ENCODE measurements around the gene ASCC3. TPM values are rescaled to one million over a fixed set of nuclear protein-coding genes. Genes with fewer than 3 reads are reported as not detected.
"Not testable (repeated sequence)": the region's sequence is repeated elsewhere in the genome, so short reads cannot be mapped to it uniquely, and the experiment has no call there.

The ASCC3 gene
- total RNA-seq, 1 donor = 16.4 TPM

DNA sequence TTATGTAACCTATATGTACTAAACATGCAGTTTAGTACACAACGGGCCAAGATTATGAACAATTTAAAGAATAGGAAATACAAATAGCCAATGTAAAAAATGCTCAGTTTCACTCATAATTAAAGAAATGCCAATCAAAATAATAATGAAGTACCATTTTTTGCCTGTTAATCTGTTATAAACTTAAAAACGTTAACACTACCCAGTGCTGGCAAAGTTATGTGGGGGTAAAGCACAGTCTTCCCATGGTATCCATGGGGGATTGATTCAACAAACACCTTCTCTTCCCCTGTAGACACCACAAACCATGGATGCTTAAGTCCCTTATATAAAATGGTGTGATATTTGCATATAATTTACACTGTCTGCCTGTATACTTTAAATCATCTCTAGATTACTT lies 211.1 kb downstream of the ASCC3 start:
- no peak for DNase-seq (ENCODE audit: low read depth in 2 of 3, low spot score in 2 of 3)

DNA sequence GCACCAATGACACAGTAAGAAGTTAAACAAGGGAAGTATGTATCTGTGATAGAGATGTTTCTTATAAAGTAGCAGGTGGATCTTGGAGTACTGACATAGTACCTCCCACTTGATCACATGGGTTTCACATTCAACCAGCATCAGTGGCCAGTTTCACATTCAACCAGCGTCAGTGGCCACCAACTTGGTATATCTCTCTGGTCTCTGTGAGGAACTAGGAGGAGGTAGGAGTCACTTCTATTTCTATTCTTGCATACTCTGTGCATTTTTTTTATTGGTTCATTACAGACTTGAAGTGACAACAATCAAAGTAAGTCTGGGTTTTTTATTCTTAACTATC lies 216.1 kb downstream of the ASCC3 start:
- DNase-seq (ENCODE audit: low read depth in 2 of 3, low spot score in 2 of 3) = no peak

DNA sequence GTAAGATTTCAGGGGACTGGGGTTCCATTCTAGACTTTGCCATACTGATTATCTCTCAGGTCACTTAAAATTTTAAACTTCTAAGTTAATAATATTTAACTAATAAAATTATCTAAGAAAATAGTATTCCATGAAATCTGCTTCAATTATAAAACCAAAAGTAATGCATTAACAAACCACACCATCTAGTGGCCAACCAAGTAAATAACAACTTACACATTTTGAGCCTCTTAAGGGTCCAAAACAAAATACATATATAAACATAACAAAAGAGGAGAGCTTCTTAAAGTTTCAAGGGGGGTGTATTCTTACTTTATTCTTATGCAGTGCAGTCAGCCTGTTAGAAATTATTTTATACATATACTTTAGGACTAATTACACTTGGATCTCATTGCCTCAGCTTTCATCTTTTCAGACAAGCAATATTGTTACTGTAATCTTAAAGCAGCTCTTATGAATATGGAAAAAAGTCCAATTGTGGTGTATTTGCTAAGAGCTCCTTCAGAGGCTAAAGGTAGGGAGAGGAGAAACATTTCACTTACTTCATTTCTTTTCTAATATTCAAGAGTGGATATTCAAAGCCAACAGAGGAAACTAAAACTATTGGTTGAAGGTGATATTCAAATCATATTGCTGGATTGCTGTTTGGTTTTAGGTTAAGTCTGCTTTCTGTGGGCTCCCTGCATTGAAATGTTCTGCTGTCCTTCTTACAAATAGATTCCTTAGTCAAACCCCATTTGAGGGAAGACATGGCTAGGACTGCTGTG lies 216.7 kb downstream of the ASCC3 start:
- DNase-seq (ENCODE audit: low read depth in 2 of 3, low spot score in 2 of 3) = peak in 2 of 3 donors; percentile 12 to 41

DNA sequence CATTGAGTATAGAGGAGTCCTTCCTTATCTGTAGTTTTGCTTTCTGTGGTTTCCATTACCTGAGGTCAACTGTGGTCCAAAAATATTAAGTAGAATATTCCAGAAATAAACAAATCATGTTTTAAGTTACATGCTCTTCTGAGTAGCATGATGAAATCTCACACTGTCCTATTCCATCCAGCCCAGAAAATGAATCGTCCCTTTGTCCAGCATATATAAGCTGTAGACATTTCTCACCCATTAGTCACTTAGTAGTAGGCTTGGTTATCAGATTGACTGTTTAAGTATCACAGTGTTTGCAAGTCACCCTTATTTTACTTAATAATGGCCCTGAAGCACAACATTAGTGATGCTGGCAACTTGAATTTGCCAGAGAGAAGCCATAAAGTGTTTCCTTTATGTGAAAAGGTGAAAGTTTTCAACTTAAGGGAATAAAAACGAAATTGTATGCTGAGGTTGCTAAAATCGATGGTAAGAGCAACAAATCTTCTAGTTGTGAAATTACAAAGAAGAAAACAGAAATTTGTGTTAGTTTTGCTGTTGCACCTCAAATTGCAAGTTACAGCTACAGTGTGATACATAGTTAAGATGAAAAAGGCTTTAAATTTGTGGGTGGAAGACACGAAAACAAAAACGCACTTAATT lies 217.8 kb downstream of the ASCC3 start:
- DNase-seq (ENCODE audit: low read depth in 2 of 3, low spot score in 2 of 3) = no peak

DNA sequence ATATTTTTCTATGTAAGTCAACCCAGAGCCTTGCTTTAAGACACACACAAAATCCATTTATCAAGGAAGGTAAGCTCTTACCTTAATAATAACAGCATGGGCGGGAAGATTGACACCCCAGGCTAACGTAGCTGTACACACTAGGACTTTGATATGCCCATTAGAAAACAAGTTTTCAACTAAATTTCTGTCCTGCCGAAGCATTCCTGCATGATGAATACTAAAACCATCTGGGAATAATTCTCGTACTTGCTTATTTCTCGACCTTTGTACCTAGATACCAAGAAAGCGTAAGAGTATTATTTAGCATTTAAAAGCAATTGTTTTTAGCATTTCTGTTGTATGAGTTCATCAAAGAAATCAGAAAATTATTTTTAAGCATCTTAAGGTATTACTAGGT lies 218.9 kb downstream of the ASCC3 start:
- no peak for DNase-seq (ENCODE audit: low read depth in 2 of 3, low spot score in 2 of 3)

DNA sequence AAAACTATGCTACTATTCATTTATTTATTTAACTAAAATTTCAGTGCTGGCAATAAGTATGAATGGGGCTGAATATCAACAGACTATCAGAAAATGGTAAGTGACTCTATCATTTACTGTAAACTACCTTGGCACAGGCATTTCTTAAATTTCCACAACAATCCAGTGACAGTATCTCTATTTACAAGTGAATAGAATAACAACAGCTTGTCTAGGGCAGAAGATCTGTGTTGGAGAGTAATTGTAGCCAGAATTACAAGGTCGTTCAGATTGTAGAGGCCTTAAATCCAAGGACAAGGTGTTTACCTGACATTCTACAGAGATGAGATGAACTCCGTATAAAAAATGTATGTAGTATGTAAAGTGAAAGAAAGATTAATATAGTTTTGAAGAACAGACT lies 222.6 kb downstream of the ASCC3 start:
- no peak for DNase-seq (ENCODE audit: low read depth in 2 of 3, low spot score in 2 of 3)

DNA sequence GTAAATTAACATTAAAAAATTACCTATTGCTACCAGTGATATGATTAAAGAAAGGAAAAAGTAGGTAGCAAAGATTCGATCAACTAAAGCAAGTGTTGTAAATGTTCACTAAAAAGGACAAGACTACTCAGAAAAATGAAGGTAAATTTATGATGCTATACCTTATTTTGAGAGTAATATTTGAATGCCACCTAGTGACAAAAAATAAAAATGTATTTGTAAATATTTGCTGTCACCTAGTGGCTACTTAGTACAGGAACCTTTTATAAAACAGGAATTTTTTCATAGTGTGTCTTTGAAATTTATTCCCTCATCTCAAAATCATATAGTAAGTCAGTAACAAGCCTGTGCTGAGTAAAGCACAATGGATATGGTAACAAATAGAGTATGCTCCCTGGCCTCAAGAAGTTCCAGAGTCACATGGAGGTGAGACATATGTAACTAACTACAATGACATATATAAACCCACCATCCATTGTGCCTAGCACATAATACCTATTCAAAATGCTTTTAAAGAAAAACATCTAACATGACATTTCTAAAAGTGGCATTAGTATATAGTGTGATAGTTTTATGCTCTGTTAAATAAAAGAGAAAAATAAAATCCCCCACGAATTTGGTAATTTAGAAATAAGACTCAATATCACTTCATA lies 223.3 kb downstream of the ASCC3 start:
- peak in 2 of 3 donors; percentile 19 to 62 for DNase-seq (ENCODE audit: low read depth in 2 of 3, low spot score in 2 of 3)

DNA sequence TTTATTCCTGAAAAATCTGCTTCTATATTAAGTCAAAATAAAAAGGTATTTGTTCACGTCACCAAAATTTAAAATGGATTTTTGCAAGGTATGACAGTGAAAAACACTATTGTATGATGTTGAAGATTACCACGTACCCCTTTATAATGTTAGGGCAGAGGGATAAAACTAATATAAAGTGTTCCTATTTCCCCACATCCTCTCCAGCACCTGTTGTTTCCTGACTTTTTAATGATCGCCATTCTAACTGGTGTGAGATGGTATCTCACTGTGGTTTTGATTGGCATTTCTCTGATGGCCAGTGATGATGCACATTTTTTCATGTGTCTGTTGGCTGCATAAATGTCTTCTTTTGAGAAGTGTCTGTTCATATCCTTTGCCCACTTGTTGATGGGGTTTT lies 240.0 kb downstream of the ASCC3 start:
- DNase-seq (ENCODE audit: low read depth in 2 of 3, low spot score in 2 of 3) = not testable (repeated sequence)

DNA sequence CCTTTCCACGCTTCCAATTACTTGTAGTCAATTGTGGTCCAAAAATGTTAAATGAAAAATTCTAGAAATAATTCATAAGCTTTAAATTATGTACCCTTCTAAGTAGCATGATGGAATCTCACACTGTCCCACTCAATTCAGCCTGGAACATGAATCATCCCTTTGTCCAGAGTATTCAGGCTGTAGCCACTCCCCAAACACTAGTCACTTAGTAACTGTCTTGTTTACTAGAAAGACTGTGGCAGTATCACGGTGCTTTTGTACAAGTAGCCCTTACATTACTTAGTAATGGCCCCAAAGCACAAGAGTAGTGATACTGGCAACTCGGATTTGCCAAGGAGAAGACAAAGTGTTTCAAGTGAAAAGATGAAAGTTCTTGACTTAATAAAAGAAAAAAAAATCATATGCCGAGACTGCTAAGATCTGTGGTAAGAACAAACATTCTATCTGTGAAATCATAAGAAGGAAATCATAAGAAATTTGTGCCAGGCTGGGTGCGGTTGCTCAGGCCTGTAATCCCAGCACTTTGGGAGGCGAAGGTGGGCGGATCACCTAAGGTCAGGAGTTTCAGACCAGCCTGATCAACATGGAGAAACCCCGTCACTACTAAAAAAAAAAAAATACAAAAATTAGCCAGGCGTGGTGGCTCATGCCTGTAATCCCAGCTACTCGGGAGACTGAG lies 247.9 kb downstream of the ASCC3 start:
- DNase-seq (ENCODE audit: low read depth in 2 of 3, low spot score in 2 of 3) = no peak

DNA sequence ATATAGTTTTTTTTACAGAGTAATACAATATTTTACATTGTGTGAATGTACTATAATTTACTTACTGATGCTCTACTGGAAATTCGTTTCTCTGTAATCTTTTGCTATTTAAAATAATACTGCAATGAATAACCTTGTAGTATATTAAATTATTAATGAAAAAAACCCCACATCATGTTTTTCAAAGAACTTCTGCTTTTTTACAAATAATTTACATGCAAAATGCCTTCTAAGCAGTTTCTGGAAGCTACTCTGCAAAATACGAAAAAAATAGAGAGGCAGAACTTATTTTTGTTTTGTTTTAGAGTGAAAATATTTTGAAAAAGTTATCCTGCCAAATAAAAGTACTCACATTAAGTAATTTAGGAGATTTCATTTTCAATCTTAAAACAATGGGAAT lies 250.6 kb downstream of the ASCC3 start:
- DNase-seq (ENCODE audit: low read depth in 2 of 3, low spot score in 2 of 3) = no peak

DNA sequence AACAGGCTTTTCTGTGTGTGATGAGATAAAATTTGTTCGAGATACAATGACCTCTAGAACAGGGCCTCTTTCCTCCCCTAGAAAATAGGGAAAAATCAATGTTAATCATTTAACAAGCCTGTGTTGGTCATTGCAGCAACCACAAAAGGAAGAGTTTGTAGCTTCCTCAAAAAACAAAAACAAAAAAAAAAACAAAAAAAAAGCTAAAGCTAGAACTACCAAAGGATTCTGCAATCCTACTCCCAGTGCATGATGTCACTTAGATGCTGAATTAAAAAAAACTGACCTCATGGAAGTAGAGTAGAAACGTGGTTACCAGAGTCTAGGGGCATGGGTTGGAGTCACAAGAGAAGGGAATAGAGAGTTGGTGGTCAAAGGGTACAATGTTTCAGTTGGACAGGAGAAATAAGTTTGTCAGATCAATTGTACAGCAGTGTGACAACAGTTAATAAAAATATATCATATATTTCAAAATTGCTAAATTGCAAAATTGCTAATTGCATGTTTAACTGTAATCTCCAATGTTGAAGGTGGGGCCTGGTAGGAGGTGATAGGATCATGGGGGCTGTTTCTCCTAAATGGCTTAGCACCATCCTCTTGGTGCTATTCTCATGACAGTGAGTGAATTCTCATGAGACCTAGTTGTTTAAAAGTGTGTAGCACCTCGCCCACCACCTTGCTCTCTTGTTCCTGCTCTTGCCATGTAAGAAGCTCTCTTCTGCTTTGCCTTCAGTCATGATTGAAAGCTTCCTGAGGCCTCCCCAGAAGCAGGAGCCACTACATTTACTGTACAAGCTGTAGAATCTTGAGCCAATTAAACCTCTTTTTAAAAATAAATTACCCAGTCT lies 253.0 kb downstream of the ASCC3 start:
- DNase-seq (ENCODE audit: low read depth in 2 of 3, low spot score in 2 of 3) = no peak

DNA sequence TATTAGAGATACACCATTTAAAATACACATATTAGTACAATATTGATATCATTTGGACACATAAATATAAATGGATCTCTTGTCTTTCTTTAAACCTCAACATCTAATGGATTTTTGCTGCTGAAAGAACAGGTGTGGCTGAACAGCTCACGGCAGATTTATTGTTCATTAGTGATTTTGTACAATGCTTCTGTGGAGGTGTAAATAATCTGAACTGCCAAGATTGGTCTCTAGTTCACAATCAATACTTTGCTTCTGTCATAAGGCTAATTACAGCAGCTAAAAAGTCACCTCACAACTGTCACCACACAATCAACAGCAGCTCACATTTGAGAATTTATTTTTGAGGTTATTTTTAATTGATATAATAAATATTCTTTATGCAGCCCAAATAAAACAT lies 254.4 kb downstream of the ASCC3 start:
- DNase-seq (ENCODE audit: low read depth in 2 of 3, low spot score in 2 of 3) = no peak

DNA sequence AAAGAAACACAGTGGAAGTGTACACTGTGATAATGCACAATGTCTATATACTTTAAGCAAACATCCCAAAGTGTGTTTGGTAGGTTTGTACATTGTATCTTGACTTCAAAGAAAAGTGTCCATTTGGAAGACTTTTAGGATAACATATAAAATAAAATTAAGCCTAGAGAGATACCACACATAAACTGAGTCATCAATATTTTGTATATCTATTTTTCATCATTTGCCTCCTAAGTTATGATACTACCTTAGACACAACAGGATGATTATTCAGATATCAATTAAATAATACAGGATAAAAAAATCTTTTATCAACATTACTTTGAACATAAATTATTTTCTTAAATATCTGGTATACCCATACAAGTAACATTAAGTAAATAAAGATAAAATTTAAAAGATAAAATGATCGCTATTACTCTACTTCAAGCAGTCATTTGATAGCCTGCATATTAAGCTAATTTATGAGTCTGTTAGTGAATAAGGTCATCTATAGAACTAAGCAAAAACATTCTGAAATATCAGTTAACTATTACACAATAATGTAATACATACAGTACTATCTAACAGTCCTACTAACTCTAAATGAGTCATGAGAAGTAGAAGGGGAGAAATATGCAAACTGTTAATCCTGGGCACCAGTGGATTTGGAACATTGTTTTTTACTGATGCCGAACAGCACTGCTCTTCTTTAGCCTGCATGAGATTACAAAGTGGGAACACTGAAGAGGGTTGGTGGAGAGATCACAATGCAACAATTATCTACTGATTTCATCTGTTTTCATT lies 258.0 kb downstream of the ASCC3 start:
- no peak for DNase-seq (ENCODE audit: low read depth in 2 of 3, low spot score in 2 of 3)

DNA sequence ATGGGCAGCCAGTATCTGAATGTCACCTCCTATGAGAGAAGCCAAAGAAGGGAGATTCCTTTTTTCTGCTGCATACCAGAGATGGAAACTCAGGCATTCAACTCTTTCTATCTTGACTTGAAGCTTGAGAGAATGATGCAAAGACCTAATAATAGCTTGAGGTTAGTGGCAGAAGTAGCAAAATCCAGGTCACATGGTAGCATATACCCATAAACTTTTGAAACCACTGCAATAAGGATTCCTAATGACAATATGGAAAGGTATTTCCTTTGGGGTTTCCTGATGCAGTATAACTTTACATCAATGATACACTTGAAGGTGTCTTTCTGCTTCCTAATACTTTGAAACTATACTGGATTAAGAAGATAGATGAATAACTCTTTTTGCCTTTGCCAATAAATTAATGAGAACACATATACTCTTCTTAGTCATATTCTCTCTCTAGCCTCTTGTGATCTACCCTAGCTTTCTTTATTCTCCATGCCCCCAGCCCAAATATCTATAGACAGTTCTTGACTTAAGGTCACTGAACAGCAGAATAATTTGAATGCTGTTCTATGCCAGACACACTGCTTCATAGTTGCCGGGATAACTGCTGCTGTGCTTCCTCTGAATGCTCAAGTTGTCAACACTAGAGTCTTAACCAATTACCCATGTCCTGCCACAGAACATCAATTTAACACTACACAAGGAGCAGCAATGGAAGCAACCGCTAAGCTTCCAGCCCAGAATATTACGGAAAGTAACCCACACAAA lies 260.9 kb downstream of the ASCC3 start:
- DNase-seq (ENCODE audit: low read depth in 2 of 3, low spot score in 2 of 3) = no peak

DNA sequence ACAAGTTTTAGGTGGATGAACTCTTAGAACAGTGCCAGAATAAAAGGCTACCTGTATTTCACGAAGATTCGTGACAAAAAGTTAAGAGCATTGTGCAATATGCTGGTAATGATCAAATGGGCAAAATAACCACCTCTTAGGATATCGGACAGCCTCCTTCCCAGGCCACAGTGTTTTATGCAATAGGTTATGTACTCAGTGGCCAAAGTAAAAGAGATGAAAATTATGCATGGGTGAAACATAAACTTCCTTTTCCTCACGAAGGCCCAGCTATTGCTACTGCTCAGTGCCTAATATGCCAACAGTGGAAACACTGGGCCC lies 262.8 kb downstream of the ASCC3 start:
- no peak for DNase-seq (ENCODE audit: low read depth in 2 of 3, low spot score in 2 of 3)

DNA sequence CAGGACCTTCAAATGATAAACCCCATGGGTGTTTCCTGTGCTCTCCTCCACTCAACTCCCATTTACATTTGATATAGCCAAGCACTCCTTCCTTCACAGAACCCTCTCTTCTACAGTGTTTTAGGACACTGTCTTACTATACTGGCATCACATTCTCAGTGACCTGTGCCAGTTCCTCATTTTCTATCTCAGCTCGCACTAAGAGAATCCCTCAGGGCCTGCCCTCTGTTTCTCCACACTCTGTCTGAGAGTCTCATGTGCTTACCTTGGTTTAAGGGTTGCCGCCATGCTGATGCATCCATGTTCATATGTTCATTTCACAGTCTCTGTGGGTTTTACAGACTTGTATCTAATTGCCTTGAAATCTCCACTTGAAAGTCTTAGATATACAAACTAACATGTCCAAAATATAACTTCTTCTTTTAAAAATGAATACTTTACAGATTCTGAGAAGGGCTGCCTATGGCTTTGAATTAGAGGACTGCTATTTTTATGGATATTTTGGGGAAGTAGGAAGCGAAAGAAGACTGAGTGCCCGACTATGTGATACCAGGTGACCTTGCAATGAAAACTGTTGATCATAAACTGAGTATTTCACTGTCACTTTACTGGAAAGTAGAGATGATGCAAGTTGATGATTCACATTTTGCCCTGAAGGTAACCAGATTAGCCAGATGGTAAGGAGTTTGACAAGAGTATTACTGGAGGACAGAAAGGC lies 263.3 kb downstream of the ASCC3 start:
- no peak for DNase-seq (ENCODE audit: low read depth in 2 of 3, low spot score in 2 of 3)

DNA sequence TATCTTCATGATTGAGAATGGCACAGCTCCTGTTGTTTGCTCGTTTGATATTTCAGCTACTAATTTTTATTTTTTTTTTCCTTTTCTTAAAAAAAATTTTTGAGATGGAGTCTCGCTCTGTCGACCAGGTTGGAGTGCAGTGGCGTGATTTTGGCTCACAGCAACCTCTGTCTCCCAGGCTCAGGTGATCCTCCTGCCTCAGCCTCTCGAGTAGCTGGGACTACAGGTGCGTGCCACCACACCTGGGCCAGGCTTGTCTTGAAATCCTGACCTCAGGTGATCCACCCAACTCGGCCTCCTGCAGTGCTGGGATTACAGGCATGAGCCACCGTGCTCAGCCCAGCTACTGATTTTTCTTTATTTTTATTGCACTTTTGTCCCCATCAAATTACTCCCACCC lies 266.2 kb downstream of the ASCC3 start:
- DNase-seq (ENCODE audit: low read depth in 2 of 3, low spot score in 2 of 3) = no peak

DNA sequence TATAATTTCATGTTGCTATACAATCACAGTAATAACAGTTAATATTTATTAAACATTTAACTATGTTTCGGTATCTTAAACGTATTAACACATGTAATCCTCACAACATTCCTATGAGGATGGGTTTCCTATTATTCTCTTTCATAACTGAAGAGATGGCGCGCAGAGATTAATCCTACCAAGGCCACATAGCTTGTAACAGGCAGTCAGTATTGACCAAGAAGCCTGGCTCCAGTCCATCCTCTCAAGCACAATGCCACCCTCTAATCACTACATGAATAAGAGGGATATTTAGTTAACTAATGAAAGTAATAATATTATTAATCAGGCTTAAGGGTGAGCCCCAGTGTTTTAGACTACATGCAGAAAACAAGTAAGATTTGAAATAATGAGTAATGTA lies 266.7 kb downstream of the ASCC3 start:
- DNase-seq (ENCODE audit: low read depth in 2 of 3, low spot score in 2 of 3) = no peak

DNA sequence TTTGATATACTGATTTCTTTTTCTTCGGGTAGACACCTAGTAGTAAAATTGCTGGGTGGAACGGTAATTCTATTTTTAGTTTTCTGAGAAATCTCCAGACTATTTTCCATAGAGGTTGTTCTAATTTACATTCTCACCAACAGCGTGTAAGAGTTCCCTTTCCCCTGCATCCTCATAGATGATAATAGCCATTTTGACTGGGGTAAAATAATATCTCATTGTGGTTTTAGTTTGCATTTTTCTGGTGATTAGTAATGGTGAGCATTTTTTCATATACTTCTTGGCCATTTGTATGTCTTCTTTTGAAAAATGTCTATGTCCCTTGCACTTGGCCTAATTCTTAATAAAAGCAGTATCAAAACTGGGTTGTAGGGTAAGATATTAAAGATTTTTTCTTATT lies 267.5 kb downstream of the ASCC3 start:
- DNase-seq (ENCODE audit: low read depth in 2 of 3, low spot score in 2 of 3) = no peak

Measured in hematopoietic multipotent progenitor cell (in vitro differentiated cells).